Effector memory CD8-positive, alpha-beta T cell (primary cell): ENCODE data around the gene NLRP14.

Experiments used
- ATAC-seq: fragments of 150-1000 bp; cut with Tn5 transposase; replicated peaks from 2 replicates; pipeline ENCODE4 v1.10.0; 2021; ENCODE audit warnings: mild to moderate bottlenecking, moderate library complexity
- DNase-seq, 3 experiments: peaks; one replicate each; pipeline ENCODE4 v3.0.0; 2021
- H3K27ac Mint-ChIP-seq, 2 donors: one replicate each; pipeline ENCODE4 v1.8.0; 2022; ENCODE audit warnings: mild to moderate bottlenecking in 2 of 2, mixed read lengths in 2 of 2, moderate library complexity in 2 of 2
- H3K27me3 Mint-ChIP-seq, 2 donors: one replicate each; pipeline ENCODE4 v1.8.0; 2022; ENCODE audit warnings: mixed read lengths in 2 of 2
- H3K36me3 Mint-ChIP-seq: one replicate; pipeline ENCODE4 v1.8.0; 2022; ENCODE audit warnings: mild to moderate bottlenecking, moderate library complexity, mixed read lengths; ENCODE audit not compliant: insufficient read depth
- H3K4me1 Mint-ChIP-seq, 2 donors: one replicate each; pipeline ENCODE4 v1.8.0; 2022; ENCODE audit warnings: low read depth in 2 of 2, mixed read lengths in 2 of 2
- H3K4me3 Mint-ChIP-seq, 2 donors: one replicate each; pipeline ENCODE4 v1.8.0; 2022; ENCODE audit warnings: mild to moderate bottlenecking in 2 of 2, mixed read lengths in 2 of 2, moderate library complexity in 2 of 2
- H3K9me3 Mint-ChIP-seq, 2 donors: one replicate each; pipeline ENCODE4 v1.8.0; 2022; ENCODE audit warnings: mixed read lengths in 2 of 2

NLRP14 gene

DNA sequence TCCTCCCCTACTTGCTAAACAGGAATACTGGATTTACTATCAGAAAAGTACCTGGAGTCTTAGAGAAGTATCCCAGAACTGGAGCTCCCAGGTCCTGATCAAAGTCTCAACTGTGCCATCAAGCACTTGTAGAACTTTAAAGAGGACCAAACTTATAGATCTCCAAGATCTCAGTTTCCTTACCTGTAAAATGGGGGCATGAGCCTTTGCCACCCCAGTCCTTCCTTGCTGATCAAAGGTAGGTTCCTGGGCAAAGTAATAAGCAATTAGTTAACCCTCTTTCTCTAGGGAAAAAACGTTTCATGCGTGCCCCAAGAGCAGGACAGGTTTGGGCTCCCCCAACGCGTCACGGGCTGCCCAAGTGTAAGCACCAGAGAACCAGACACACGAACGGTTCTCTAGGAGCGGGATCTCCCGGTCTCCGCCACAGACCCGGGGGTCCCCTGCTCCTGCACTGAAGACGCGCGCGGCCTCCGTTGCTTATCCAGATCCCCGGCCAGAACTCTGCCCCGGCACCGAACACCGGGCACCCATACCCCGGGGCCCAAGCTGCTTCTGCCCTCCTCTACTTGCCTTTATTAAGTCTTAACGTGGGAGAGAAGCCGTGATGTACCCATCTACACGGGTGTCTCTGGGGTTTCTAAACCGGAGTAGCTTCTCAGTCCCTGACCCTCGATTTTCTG is 638 bp upstream of the NLRP14 start:
- Mint-ChIP-seq H3K27me3 (peaks cover 35 to 38% of the 10 kb centered on the region in 2 donors), H3K4me3 (no peak overlapping the region)

DNA sequence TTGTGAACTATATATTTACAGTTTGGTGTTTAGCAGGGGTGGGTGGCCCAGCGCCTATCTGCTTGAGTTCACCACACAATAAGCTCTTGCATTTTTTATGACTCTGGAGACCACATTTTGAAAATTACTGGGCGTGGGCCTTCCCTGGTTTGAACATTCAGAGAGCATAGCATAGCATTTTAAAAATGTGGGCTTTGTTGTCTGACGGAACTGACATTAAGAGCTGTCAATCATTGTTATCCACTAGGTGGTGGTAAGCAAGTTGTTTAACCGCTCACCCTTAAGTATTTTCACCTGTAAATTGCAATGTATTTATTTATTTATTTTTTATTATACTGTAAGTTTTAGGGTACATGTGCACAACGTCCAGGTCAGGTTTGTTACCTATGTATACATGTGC is 1.0 kb downstream of the NLRP14 start:
- H3K4me3 Mint-ChIP-seq = no peak overlapping the region
- H3K27ac Mint-ChIP-seq = no peak overlapping the region
- H3K9me3 Mint-ChIP-seq = peaks cover 0 to 3% of the 10 kb centered on the region in 2 donors
- DNase-seq (no peak), ATAC-seq (no peak)
- no peaks in the 10 kb centered on the region for H3K36me3 Mint-ChIP-seq
- no peaks in the 10 kb centered on the region for H3K4me1 Mint-ChIP-seq
- peaks cover 35 to 38% of the 10 kb centered on the region in 2 donors for H3K27me3 Mint-ChIP-seq

More for the DNA sequence above, 638 bp upstream of the NLRP14 start:
- no peak overlapping the region for H3K27ac Mint-ChIP-seq
- no peaks in the 10 kb centered on the region for H3K4me1 Mint-ChIP-seq
- no peaks in the 10 kb centered on the region for H3K36me3 Mint-ChIP-seq
- DNase-seq (no peak), ATAC-seq (no peak)
- peaks cover 0 to 3% of the 10 kb centered on the region in 2 donors for H3K9me3 Mint-ChIP-seq

DNA sequence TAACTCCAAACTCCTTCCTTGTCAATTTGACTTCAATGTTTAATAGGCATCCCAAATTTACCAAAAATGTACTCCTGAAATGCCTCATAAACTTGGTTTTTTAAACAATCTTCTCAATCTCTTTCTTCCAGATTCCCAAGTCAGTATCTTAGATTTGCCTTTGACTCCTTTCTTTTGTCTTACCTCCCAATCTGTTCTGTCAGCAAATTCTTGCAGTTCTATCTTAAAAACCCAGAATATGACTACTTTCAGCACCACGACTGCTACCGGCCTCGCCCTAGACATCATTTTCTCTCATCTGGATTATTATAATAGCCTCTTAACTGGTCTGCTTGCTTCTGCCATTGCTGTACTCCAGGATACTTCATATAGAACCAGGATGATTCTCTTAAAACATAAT is 7.9 kb downstream of the NLRP14 start:
- ATAC-seq (no peak), DNase-seq (no peak)
- Mint-ChIP-seq H3K27ac (no peak overlapping the region), H3K36me3 (no peaks in the 10 kb centered on the region), H3K9me3 (no peaks in the 10 kb centered on the region), H3K4me1 (no peaks in the 10 kb centered on the region), H3K27me3 (peaks cover 4 to 8% of the 10 kb centered on the region in 2 donors), H3K4me3 (no peak overlapping the region)

DNA sequence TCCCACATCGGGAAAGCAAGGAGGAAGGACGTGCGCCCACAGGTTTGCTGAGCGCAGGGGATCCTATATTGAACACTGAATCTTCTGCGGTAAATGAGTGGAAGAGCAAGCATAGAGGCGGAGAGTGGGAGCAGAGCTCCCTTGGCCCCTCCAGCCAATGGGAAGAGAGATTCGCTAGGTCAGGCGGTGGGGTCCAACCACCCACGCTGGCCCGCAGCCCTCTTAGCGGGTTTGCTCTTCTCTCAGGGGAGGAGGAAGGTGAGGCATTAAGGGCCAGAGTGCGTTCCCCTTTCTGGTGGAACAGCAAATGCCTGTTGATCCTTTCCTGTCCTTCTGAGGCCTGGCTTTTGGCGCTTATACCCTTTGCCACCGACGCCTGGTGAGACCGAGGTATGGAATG is 10.6 kb downstream of the NLRP14 start:
- no peak for ATAC-seq
- Mint-ChIP-seq H3K4me1 (no peaks in the 10 kb centered on the region), H3K4me3 (no peak overlapping the region), H3K36me3 (no peaks in the 10 kb centered on the region), H3K27me3 (peaks cover 4 to 8% of the 10 kb centered on the region in 2 donors), H3K9me3 (no peaks in the 10 kb centered on the region), H3K27ac (no peak overlapping the region)
- DNase-seq = no peak

DNA sequence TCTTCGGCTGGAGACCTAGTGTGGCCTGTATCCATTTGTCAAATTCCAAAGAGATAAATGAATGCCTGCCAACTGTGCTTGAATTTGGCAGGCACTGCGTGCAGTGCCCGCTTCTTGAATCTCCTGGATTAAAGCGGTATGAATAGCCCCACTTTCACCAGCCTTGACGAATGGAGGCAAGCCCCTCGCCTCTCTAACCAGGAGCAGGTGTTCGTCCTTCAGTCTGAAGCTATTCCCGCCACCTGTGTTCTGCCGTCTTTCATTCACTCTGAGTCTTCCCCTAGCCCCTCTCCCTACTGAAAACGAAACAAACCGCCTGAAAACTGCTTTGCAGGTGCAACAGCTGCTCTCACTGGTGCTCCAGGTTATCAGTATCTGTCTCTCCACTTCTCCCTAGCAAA is 11.2 kb downstream of the NLRP14 start:
- Mint-ChIP-seq H3K27me3 (peaks cover 4 to 8% of the 10 kb centered on the region in 2 donors), H3K36me3 (no peaks in the 10 kb centered on the region), H3K4me1 (no peaks in the 10 kb centered on the region), H3K4me3 (no peak overlapping the region), H3K27ac (no peak overlapping the region), H3K9me3 (no peaks in the 10 kb centered on the region)
- no peak for DNase-seq
- no peak for ATAC-seq

DNA sequence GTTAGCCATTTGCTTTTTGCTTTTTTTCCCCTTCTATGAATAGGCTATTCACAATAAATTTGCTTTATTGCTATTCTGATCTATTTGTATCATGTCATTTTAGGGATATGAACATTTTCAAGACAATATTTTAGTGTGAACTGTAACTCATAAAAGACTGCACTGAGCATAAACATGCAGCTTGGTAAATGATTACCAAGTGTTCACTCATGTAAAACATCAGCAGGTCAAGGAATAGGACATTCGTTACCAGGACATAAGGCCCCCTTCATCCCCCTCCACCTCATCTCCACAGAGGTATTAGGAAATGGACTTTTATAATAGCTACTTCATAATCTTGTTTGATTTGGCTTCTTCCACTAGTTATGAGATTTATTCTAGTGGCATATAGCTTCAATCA is 12.4 kb downstream of the NLRP14 start:
- DNase-seq (no peak), ATAC-seq (no peak)
- no peaks in the 10 kb centered on the region for H3K4me1 Mint-ChIP-seq
- H3K4me3 Mint-ChIP-seq = no peak overlapping the region
- H3K27ac Mint-ChIP-seq = no peak overlapping the region
- peaks cover 4 to 8% of the 10 kb centered on the region in 2 donors for H3K27me3 Mint-ChIP-seq
- no peaks in the 10 kb centered on the region for H3K36me3 Mint-ChIP-seq
- H3K9me3 Mint-ChIP-seq = no peaks in the 10 kb centered on the region

DNA sequence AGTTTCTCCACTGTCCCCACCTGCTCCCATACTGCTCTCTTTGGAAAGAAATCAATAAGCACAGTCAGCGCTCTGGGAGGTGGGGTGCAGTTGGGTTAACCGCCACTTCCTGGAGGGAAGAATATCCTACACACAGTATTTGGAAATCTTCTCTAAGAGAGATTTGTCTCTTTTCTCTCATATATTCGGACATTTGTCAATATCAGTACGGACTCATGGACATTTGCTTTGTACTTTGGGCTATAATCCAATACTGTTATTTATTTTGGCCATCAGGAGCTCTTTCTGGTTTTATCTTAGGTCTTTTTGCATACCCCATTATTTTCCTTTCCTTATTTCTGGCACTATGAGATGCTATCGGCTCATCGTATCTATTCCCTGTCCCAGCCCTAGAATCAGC is 13.7 kb downstream of the NLRP14 start:
- DNase-seq (no peak), ATAC-seq (no peak)
- H3K4me1 Mint-ChIP-seq = no peaks in the 10 kb centered on the region
- H3K27ac Mint-ChIP-seq = no peak overlapping the region
- no peak overlapping the region for H3K4me3 Mint-ChIP-seq
- H3K36me3 Mint-ChIP-seq = no peaks in the 10 kb centered on the region
- peaks cover 4 to 8% of the 10 kb centered on the region in 2 donors for H3K27me3 Mint-ChIP-seq
- no peaks in the 10 kb centered on the region for H3K9me3 Mint-ChIP-seq

DNA sequence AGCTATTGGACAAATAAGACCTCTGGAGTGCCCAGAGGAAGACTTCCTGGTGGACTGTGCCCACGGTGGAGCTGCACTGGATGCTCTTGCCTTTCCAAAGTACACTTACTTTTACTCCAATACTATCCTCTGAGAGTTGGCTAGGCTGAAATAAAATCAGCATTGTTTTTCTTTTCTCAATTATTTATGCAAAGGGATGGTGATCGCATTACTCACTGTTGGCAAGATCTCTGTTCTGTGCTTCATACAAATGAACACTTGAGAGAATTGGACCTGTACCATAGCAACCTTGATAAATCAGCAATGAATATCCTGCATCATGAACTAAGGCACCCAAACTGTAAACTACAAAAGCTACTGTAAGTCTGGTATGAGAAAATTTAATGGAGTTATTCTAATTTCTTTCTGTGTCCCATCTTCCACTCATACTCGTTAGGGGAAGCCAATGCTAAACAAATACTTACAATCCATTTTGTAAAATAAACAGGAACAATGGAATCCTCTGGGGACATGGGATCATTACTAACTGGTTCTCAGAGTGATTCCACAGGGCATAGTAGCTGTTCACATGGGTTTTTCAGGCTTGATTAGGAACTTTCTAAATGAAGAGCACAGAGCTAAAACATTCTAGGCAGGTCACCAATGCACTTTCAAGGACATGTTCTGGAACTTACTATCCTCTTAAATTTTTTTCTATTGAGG is 26.3 kb downstream of the NLRP14 start:
- ATAC-seq = no peak

DNA sequence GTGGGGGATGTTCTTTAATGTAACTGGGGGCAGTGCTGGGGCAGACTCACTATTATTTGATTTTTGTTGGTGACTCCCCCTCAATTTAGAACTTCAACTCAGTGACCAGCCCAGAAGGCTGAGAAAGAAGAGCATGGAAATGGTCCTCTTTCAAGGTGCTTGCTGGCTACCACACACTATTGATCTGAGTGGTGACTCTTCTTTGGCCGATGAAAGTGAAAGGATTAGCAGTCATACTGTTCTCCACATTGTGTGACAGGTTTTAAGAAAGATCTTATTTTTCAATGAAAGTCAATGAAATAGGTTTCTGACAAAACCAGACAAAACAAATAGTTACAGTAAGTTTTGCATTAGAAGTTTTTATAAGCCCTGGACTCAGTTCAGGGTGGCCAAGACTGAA is 29.9 kb downstream of the NLRP14 start:
- Mint-ChIP-seq H3K27me3 (peaks cover 9 to 16% of the 10 kb centered on the region in 2 donors), H3K4me3 (no peak overlapping the region), H3K36me3 (no peaks in the 10 kb centered on the region)

More for the DNA sequence above, 26.3 kb downstream of the NLRP14 start:
- Mint-ChIP-seq H3K27ac (no peak overlapping the region), H3K9me3 (no peaks in the 10 kb centered on the region), H3K4me1 (no peaks in the 10 kb centered on the region), H3K36me3 (no peaks in the 10 kb centered on the region), H3K4me3 (no peak overlapping the region), H3K27me3 (peaks cover 9 to 10% of the 10 kb centered on the region in 2 donors)
- no peak for DNase-seq

DNA sequence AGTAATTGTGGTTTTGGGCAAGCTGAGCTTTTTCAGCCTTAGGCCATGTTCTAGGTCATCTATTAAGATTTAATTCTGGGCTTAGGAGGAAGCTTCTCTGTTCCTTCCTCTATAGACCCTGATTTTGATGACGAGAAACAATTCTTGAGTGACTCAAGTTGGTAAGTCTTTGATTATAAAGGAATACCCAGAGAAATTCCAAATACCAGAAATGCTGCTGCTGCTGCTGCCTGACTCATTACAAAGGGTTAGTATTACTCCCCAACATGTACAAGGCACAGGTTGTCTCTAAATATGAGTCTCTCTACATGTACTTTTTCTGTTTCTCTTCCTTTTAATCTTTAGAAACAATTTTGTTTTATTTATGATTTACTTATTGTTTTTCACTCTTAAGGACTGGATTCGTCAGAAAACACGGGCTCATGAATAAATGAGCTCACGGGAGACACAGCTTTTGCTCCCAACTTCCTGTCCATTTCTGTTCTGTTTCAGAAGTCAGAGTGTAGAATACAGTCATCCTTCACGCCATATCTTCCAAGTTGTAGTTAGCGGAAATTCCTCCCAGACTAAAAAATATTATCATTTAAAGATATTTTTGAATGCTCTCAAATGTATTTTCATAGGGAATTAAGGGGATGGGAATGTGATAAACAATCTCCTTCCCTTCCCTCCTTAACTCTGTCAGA is 36.7 kb downstream of the NLRP14 start:
- DNase-seq = no peak
- H3K36me3 Mint-ChIP-seq = no peaks in the 10 kb centered on the region
- no peak overlapping the region for H3K4me3 Mint-ChIP-seq
- no peaks in the 10 kb centered on the region for H3K4me1 Mint-ChIP-seq
- H3K27ac Mint-ChIP-seq = no peak overlapping the region
- no peak for ATAC-seq
- no peaks in the 10 kb centered on the region for H3K9me3 Mint-ChIP-seq
- peaks cover 7 to 9% of the 10 kb centered on the region in 2 donors for H3K27me3 Mint-ChIP-seq

More for the DNA sequence above, 29.9 kb downstream of the NLRP14 start:
- no peaks in the 10 kb centered on the region for H3K4me1 Mint-ChIP-seq
- no peak overlapping the region for H3K27ac Mint-ChIP-seq
- ATAC-seq = no peak
- H3K9me3 Mint-ChIP-seq = no peaks in the 10 kb centered on the region
- DNase-seq = no peak

DNA sequence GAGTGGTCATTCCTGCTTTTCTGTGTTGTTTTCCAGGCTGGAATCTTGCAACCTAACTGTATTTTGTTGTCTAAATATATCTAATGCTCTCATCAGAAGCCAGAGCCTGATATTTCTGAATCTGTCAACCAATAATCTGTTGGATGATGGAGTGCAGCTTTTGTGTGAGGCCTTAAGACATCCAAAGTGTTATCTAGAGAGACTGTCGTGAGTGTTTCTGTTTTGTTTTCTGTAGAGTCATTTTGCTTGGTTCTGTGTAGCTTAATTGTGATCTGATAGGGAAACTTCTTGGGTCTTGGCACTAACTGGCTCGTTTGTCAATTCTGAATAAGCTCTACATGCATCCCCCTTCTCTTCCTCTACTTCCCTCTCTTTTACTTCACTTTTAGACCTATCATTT is 37.4 kb downstream of the NLRP14 start:
- Mint-ChIP-seq H3K4me1 (no peaks in the 10 kb centered on the region), H3K4me3 (no peak overlapping the region)

DNA sequence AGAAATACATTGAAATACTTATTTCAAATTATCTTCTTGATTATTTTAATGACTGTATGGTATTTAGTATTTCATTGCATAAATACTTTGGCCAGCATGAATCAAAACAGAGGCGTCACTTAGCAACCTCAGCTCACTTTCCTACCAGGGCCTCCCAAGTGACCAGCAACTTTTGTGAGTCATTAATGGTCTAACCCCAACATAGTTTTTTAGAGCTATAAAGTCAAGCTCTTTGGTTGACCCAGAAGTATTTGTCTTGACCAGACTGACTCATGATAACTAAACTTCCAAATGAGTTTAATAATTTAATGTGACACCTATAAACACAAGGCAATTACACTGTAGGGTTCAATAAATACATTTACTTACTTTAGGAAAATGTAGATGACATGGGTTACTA is 40.6 kb downstream of the NLRP14 start:
- no peak overlapping the region for H3K4me3 Mint-ChIP-seq
- H3K4me1 Mint-ChIP-seq = no peaks in the 10 kb centered on the region
- no peaks in the 10 kb centered on the region for H3K27me3 Mint-ChIP-seq
- H3K36me3 Mint-ChIP-seq = no peaks in the 10 kb centered on the region
- no peaks in the 10 kb centered on the region for H3K9me3 Mint-ChIP-seq
- DNase-seq (no peak), ATAC-seq (no peak)
- no peak overlapping the region for H3K27ac Mint-ChIP-seq

More for the DNA sequence above, 37.4 kb downstream of the NLRP14 start:
- ATAC-seq (no peak), DNase-seq (no peak)
- H3K27ac Mint-ChIP-seq = no peak overlapping the region
- H3K36me3 Mint-ChIP-seq = no peaks in the 10 kb centered on the region
- H3K27me3 Mint-ChIP-seq = peaks cover 7 to 9% of the 10 kb centered on the region in 2 donors
- no peaks in the 10 kb centered on the region for H3K9me3 Mint-ChIP-seq

DNA sequence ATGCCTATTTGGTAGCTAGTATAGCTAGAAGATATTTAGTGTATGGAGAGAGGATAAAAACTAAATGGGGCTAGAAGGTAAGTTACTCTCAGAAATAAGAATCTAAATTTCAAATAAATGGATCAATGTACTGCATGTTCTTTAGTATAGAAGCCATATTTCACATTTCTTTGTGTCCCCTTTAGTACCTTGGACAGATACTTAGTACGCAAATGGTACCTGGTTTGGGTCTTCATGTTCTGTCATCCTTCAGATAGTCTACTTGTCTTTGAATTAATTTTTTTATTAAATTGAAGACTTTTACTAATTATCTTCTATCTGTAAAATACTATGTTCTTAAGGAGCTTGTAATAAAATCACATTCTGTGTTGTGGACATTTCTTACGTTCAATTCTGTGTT is 42.3 kb downstream of the NLRP14 start:
- Mint-ChIP-seq H3K4me1 (no peaks in the 10 kb centered on the region), H3K27ac (no peak overlapping the region), H3K36me3 (no peaks in the 10 kb centered on the region), H3K4me3 (no peak overlapping the region), H3K27me3 (no peaks in the 10 kb centered on the region), H3K9me3 (no peaks in the 10 kb centered on the region)
- ATAC-seq (no peak), DNase-seq (no peak)
